ENCODE results near the gene FAM200A. TPM values are rescaled to one million over a fixed set of nuclear protein-coding genes. Genes with fewer than 3 reads are reported as not detected.
"Not testable (repeated sequence)": the region's sequence is repeated elsewhere in the genome, so short reads cannot be mapped to it uniquely, and the experiment has no call there.

Gene FAM200A
- 6.8 TPM for total RNA-seq

DNA sequence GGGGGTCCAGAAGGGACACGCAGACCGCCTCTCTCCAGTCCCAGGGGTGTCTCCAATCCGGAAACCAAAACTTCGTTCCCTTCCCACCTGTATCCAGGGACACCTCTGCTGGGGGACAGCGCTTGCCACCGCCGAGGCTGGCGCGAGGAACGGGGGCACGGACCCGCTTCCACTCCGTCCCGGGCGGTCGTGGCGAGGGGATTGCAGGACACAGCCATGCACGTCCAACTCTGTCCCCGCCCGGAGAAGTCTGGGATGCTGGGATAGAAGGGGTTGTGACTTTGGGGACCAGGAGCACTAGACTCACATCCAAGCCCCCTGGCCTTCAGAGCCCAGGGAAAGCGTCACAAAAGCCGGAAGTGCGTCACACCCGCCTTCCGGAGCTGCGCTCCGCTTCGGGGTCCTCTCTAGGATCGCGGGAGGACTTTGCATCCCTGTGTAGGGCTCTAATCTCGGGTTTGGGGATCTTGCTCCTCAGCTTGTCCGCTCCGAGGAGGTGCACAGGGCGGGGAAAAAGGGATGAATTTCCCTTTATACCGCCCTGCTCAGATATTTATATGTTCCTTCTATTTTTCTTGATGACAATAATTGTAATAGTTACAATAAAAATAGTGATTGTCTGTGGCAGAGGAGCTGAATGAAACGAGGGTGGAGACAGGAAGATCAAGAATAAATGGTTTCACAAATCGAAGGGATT, at the start of gene FAM200A:
Gene FAM200A (minus strand): TSS at position 348 of the 697 bp plus-strand sequence. CDS start 3,707 bp downstream, outside the sequence.
- peak within 1 kb of the TSS; percentile 98 to 100 (median 99) for H3K9ac ChIP-seq (ENCODE audit: low read depth in 1 of 3, low read length in 3 of 3)
- H3K36me3 ChIP-seq (ENCODE audit: control insufficient read depth in 3 of 3, insufficient read depth in 3 of 3, low read length in 3 of 3), result peaks cover 11 to 25% (median 22%) of the 10 kb centered on the region in 3 donors
- H3K4me1 ChIP-seq (ENCODE audit: control insufficient read depth in 3 of 3, insufficient read depth in 3 of 3, low read length in 3 of 3), result peaks cover 13 to 17% (median 15%) of the 10 kb centered on the region in 3 donors
- H3K9me3 ChIP-seq (ENCODE audit: control insufficient read depth in 3 of 3, low read length in 3 of 3), result peaks cover 0 to 4% (median 0%) of the 10 kb centered on the region in 3 donors
- H3K27ac ChIP-seq (ENCODE audit: low read depth, low read length), result peak within 1 kb of the TSS; percentile 90
- peak within 1 kb of the TSS; percentile 95 to 100 (median 98) for H3K4me3 ChIP-seq (ENCODE audit: low read length in 3 of 3)
- H3K27me3 ChIP-seq (ENCODE audit: control insufficient read depth in 3 of 3, insufficient read depth in 3 of 3, low read length in 3 of 3), result no peaks in the 10 kb centered on the region

DNA sequence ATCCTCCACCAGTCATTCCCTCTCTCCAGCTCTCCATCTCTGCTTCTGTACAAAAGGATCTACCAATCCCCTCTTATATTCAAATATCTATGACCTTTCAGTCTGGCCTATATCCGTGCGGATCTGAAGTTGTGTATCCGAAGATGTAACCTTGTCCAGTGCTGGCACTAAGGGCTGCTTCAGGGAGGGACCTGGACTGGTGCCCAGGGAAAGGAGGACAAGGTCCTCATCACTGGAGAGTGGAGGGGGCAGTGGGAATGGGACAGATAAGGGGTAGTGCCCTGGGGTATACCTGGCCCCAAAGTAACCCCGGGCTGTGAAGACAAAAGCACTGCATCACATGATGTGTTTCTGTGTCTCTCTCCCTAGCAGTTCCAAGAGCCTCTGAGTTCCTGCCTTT, 47.9 kb upstream of the FAM200A start:
- Histone ChIP-seq H3K9ac (ENCODE audit: low read depth in 1 of 3, low read length in 3 of 3) (no peak overlapping the region), H3K27me3 (ENCODE audit: control insufficient read depth in 3 of 3, insufficient read depth in 3 of 3, low read length in 3 of 3) (no peaks in the 10 kb centered on the region), H3K9me3 (ENCODE audit: control insufficient read depth in 3 of 3, low read length in 3 of 3) (no peaks in the 10 kb centered on the region), H3K4me3 (ENCODE audit: low read length in 3 of 3) (no peak overlapping the region), H3K36me3 (ENCODE audit: control insufficient read depth in 3 of 3, insufficient read depth in 3 of 3, low read length in 3 of 3) (no peaks in the 10 kb centered on the region), H3K4me1 (ENCODE audit: control insufficient read depth in 3 of 3, insufficient read depth in 3 of 3, low read length in 3 of 3) (no peaks in the 10 kb centered on the region), H3K27ac (ENCODE audit: low read depth, low read length) (no peak overlapping the region)

DNA sequence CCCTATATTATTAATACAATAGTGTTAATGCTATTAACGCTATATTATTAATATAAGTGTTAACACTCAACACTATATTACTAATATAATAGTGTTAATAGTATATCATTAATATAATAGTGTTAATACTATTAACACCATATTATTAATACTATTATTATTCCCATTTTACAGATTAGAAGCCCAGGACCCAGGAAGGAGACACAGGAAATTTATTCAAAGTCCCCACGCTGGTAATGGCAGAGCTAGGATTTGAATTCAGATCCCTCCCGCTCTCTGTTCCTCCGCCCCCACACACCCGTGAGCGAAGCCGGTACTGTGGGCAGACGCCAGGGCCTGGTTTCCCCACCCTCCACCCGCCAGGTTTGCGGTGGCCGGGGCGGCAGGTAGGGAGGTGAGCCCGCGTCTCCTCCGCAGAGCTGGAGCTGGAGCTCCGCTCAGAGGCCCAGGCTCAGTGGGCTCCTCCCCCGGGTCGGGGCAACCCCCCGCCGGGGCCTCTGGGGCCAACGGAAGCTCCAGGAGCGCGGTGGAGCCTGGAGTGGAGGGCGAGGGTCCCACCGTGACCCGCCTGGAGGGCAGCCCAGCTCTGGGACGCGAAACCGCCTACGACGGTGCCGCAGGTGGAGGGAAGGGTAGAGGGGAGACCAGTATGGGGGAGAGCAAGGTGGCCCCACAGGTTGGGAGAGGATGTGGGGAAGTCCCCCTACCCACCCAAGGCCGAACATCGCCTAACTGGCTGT, 46.0 kb upstream of the FAM200A start, which contains the start of gene TMEM225B:
Gene TMEM225B (plus strand): TSS at position 506 of the 740 bp plus-strand sequence. CDS start 6,122 bp downstream, outside the sequence.
- H3K27ac ChIP-seq (ENCODE audit: low read depth, low read length), result no peak within 1 kb of the TSS
- H3K4me3 ChIP-seq (ENCODE audit: low read length in 3 of 3), result no peak within 1 kb of the TSS
- no peaks in the 10 kb centered on the region for H3K27me3 ChIP-seq (ENCODE audit: control insufficient read depth in 3 of 3, insufficient read depth in 3 of 3, low read length in 3 of 3)
- H3K9ac ChIP-seq (ENCODE audit: low read depth in 1 of 3, low read length in 3 of 3), result no peak within 1 kb of the TSS
- no peaks in the 10 kb centered on the region for H3K4me1 ChIP-seq (ENCODE audit: control insufficient read depth in 3 of 3, insufficient read depth in 3 of 3, low read length in 3 of 3)
- H3K9me3 ChIP-seq (ENCODE audit: control insufficient read depth in 3 of 3, low read length in 3 of 3), result no peaks in the 10 kb centered on the region
- no peaks in the 10 kb centered on the region for H3K36me3 ChIP-seq (ENCODE audit: control insufficient read depth in 3 of 3, insufficient read depth in 3 of 3, low read length in 3 of 3)

DNA sequence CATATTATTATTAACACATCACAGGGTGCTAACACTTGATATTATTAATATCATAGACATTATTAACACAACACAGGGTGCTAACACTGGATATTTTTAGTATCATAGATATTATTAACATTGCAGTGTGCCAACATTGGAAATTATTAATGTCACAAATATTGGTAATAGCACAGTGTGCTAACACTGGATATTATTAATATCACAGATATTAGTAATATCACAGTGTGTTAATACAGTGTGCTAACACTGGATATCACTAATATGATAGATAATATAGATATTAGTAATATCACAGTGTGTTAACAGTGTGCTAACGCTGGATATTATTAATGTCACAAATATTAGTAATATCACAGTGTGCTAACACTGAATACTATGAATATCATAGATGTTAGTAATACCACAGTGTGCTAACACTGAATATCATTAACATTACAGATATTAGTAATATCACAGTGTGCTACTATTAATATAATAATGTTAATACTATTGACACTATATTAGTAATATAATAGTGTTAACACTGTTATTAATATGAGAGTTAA, 44.6 kb upstream of the FAM200A start:
- no peaks in the 10 kb centered on the region for H3K36me3 ChIP-seq (ENCODE audit: control insufficient read depth in 3 of 3, insufficient read depth in 3 of 3, low read length in 3 of 3)
- no peaks in the 10 kb centered on the region for H3K27me3 ChIP-seq (ENCODE audit: control insufficient read depth in 3 of 3, insufficient read depth in 3 of 3, low read length in 3 of 3)
- no peak overlapping the region for H3K9ac ChIP-seq (ENCODE audit: low read depth in 1 of 3, low read length in 3 of 3)
- H3K4me1 ChIP-seq (ENCODE audit: control insufficient read depth in 3 of 3, insufficient read depth in 3 of 3, low read length in 3 of 3), result no peaks in the 10 kb centered on the region
- no peak overlapping the region for H3K27ac ChIP-seq (ENCODE audit: low read depth, low read length)
- no peak overlapping the region for H3K4me3 ChIP-seq (ENCODE audit: low read length in 3 of 3)
- H3K9me3 ChIP-seq (ENCODE audit: control insufficient read depth in 3 of 3, low read length in 3 of 3), result no peaks in the 10 kb centered on the region

DNA sequence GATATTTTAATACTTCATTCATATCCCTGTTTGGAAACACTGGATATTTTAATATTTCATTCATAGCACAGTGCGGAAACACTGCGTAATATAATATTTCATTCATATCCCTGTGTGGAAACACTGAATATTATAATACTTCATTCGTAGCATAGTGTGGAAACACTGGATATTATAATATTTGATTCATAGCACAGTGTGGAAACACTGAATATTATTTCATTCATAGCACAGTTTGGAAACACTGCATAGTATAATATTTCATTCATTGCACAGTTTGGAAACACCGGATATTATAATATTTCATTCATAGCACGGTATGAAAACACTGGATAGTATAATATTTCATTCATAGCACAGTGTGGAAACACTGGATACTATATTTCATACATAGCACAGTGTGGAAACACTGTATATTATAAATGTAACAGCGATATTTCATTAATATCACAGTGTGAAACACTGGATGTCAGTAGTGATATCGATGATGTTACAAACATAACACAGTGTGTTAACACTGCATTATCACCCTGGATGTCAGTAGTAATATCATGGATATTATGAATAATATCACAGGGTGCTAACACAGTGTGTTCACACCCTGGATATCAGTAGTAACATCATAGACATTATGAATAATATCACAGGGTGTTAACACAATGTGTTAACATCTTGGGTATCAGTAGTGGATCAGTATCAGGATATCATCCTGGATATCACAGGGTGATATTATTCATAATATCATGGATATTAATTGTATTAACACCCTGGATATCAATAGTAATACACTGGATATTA, 43.2 kb upstream of the FAM200A start:
- Histone ChIP-seq H3K27ac (ENCODE audit: low read depth, low read length) (no peak overlapping the region), H3K36me3 (ENCODE audit: control insufficient read depth in 3 of 3, insufficient read depth in 3 of 3, low read length in 3 of 3) (no peaks in the 10 kb centered on the region), H3K9ac (ENCODE audit: low read depth in 1 of 3, low read length in 3 of 3) (no peak overlapping the region), H3K4me3 (ENCODE audit: low read length in 3 of 3) (no peak overlapping the region), H3K4me1 (ENCODE audit: control insufficient read depth in 3 of 3, insufficient read depth in 3 of 3, low read length in 3 of 3) (no peaks in the 10 kb centered on the region), H3K27me3 (ENCODE audit: control insufficient read depth in 3 of 3, insufficient read depth in 3 of 3, low read length in 3 of 3) (no peaks in the 10 kb centered on the region), H3K9me3 (ENCODE audit: control insufficient read depth in 3 of 3, low read length in 3 of 3) (no peaks in the 10 kb centered on the region)

DNA sequence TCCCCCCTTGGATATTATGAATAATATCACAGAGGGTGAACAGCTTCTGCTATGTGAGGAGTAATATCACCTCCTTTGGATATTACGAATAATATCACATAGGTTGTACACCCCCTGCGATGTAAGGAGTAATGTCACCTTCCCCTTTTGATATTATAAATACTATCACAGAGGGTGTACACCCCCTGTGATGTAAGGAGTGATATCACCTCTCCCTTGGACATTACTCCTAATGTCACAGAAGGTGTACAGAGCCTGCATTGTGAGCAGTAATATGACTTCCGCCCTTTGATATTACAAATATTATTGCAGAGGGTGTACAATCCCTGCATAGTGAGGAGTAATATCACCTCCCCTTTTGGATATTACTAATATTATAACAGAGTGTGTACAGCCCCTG, 37.0 kb upstream of the FAM200A start:
- Histone ChIP-seq H3K4me1 (ENCODE audit: control insufficient read depth in 3 of 3, insufficient read depth in 3 of 3, low read length in 3 of 3) (no peaks in the 10 kb centered on the region), H3K4me3 (ENCODE audit: low read length in 3 of 3) (no peak overlapping the region), H3K9me3 (ENCODE audit: control insufficient read depth in 3 of 3, low read length in 3 of 3) (no peaks in the 10 kb centered on the region), H3K36me3 (ENCODE audit: control insufficient read depth in 3 of 3, insufficient read depth in 3 of 3, low read length in 3 of 3) (no peaks in the 10 kb centered on the region), H3K9ac (ENCODE audit: low read depth in 1 of 3, low read length in 3 of 3) (no peak overlapping the region), H3K27me3 (ENCODE audit: control insufficient read depth in 3 of 3, insufficient read depth in 3 of 3, low read length in 3 of 3) (peaks cover 0 to 5% (median 0%) of the 10 kb centered on the region in 3 donors), H3K27ac (ENCODE audit: low read depth, low read length) (no peak overlapping the region)

DNA sequence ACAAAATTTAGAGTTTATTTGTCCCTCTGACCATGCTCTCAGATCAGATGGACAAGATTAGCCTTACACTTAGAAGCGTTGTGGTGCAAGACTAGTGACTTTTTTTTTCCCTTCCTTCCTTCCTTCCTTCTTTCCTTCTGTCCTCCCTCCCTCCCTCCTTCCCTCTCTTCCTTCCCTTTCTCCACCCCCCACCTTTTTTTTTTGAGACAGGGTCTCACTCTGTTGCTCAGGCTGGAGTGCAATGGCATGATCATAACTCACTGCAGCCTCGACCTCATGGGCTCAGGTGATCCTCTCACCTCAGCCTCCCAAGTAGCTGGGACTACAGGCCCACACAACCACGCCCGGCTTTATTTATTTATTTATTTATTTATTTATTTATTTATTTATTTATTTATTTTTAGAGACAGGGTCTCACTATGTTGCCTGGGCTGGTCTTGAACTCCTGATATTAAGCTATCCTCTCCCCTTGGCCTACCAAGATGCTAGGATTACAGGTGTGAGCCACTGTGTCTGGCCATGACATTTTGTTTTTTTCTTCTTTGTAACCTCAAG, 28.9 kb upstream of the FAM200A start:
- H3K36me3 ChIP-seq (ENCODE audit: control insufficient read depth in 3 of 3, insufficient read depth in 3 of 3, low read length in 3 of 3); H3K27ac ChIP-seq (ENCODE audit: low read depth, low read length); H3K27me3 ChIP-seq (ENCODE audit: control insufficient read depth in 3 of 3, insufficient read depth in 3 of 3, low read length in 3 of 3); H3K9me3 ChIP-seq (ENCODE audit: control insufficient read depth in 3 of 3, low read length in 3 of 3): not testable (repeated sequence)
- peak overlapping the region; percentile 68 to 84 (median 75) for H3K9ac ChIP-seq (ENCODE audit: low read depth in 1 of 3, low read length in 3 of 3)
- peak overlapping the region; percentile 71 to 86 (median 82) for H3K4me3 ChIP-seq (ENCODE audit: low read length in 3 of 3)
- H3K4me1 ChIP-seq (ENCODE audit: control insufficient read depth in 3 of 3, insufficient read depth in 3 of 3, low read length in 3 of 3), result peaks cover 14 to 21% (median 18%) of the 10 kb centered on the region in 3 donors

DNA sequence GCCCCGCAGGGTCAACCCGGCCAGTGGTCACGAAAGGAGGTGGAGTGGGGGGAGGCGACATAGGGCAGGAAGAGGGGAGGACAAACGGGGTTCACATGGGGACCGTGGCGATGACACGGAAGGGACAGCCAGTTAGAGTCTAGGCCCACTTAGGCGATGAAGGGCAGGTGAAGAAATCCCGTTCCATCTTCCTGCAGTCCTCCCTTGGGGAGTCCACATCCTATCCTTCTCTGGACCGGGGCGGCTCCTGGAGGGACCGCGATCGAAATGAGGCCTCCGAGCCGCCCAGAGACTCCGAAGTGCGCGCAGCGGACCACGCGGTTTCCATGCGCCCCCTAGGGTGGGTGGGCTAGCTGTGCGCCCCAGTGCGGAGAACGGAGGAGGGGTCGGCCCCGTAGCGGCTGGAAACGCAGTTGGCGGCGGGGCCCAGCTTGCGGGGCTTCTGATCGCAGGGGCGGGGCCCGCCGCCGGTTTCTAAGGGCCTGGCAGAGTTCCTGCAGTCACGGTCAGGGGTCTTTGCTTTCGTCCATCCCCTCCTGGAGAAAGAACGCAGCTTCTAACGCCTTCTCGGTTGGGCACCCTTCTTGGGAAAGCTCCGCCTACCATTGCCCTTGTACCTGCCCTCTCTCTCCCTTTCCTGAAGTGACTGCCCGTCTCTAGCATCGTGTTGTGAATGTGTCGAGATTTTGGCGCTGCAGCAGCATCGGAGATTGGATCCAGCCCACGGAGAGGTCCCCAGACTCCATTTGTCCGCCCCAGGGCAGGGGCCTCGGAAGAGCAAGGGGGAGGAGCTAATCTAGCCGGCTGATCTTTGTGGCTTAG, 28.3 kb upstream of the FAM200A start:
- no peaks in the 10 kb centered on the region for H3K9me3 ChIP-seq (ENCODE audit: control insufficient read depth in 3 of 3, low read length in 3 of 3)
- peak overlapping the region; percentile 71 to 86 (median 82) for H3K4me3 ChIP-seq (ENCODE audit: low read length in 3 of 3)
- peaks cover 0 to 3% (median 0%) of the 10 kb centered on the region in 3 donors for H3K27me3 ChIP-seq (ENCODE audit: control insufficient read depth in 3 of 3, insufficient read depth in 3 of 3, low read length in 3 of 3)
- H3K27ac ChIP-seq (ENCODE audit: low read depth, low read length), result no peak overlapping the region
- H3K9ac ChIP-seq (ENCODE audit: low read depth in 1 of 3, low read length in 3 of 3), result peak overlapping the region; percentile 68 to 84 (median 75)
- H3K4me1 ChIP-seq (ENCODE audit: control insufficient read depth in 3 of 3, insufficient read depth in 3 of 3, low read length in 3 of 3), result peaks cover 14 to 21% (median 18%) of the 10 kb centered on the region in 3 donors
- H3K36me3 ChIP-seq (ENCODE audit: control insufficient read depth in 3 of 3, insufficient read depth in 3 of 3, low read length in 3 of 3), result no peaks in the 10 kb centered on the region
